Hepatocyte (in vitro differentiated cells): Measurements from ENCODE around the gene PPDPF. TPM values are rescaled to one million over a fixed set of nuclear protein-coding genes. Genes with fewer than 3 reads are reported as not detected.
A peak's percentile ranks its signal among the peaks of the same experiment; 100 is the strongest.

Experiments used
- DNase-seq: peaks from one replicate; pipeline ENCODE4 v3.0.0-alpha.2; 2016; ENCODE audit warnings: low spot score
- H2AFZ ChIP-seq: fragments of 200-600 bp; sonication (generic); 2 replicates; pipeline ENCODE4 v1.6.0; 2016; ENCODE audit warnings: antibody characterized with exemption, mild to moderate bottlenecking
- H3K27ac ChIP-seq: fragments of 200-600 bp; sonication (generic); 2 replicates; pipeline ENCODE4 v1.5.1; 2016; ENCODE audit warnings: mild to moderate bottlenecking
- H3K27me3 ChIP-seq: fragments of 200-600 bp; sonication (generic); 2 replicates; pipeline ENCODE4 v1.6.1; 2016
- H3K36me3 ChIP-seq: fragments of 200-600 bp; sonication (generic); replicated peaks from 2 replicates; pipeline ENCODE4 v1.5.1; 2016; ENCODE audit warnings: low read depth; ENCODE audit not compliant: insufficient read depth
- H3K4me1 ChIP-seq: fragments of 200-600 bp; sonication (generic); 2 replicates; pipeline ENCODE4 v1.5.1; 2016; ENCODE audit warnings: mild to moderate bottlenecking, moderate library complexity; ENCODE audit not compliant: insufficient read depth
- H3K4me2 ChIP-seq: fragments of 200-600 bp; sonication (generic); 2 replicates; pipeline ENCODE4 v1.6.0; 2016
- H3K4me3 ChIP-seq: fragments of 200-600 bp; sonication (generic); 2 replicates; pipeline ENCODE4 v1.5.1; 2016; ENCODE audit warnings: mild to moderate bottlenecking
- H3K79me2 ChIP-seq: fragments of 200-600 bp; sonication (generic); 2 replicates; pipeline ENCODE4 v1.6.0; 2017; ENCODE audit warnings: mild to moderate bottlenecking
- H3K9me2 ChIP-seq: fragments of 200-600 bp; sonication (generic); replicated peaks from 2 replicates; pipeline ENCODE4 v1.6.0; 2017; ENCODE audit warnings: mild to moderate bottlenecking; ENCODE audit not compliant: insufficient read depth
- H3K9me3 ChIP-seq: fragments of 200-600 bp; sonication (generic); 2 replicates; pipeline ENCODE4 v1.5.1; 2016; ENCODE audit warnings: low read depth, mild to moderate bottlenecking
- H4K20me1 ChIP-seq: fragments of 200-600 bp; sonication (generic); 2 replicates; pipeline ENCODE4 v1.6.0; 2016; ENCODE audit warnings: mild to moderate bottlenecking; ENCODE audit not compliant: insufficient read depth, poor library complexity, severe bottlenecking
- CTCF ChIP-seq: fragments of 200-600 bp; sonication (generic); IDR thresholded peaks from 2 replicates; pipeline ENCODE4 v1.5.1; 2016; ENCODE audit warnings: antibody characterized with exemption, mild to moderate bottlenecking; ENCODE audit not compliant: poor library complexity
- EZH2 ChIP-seq: fragments of 200-600 bp; sonication (generic); IDR thresholded peaks from 2 replicates; pipeline ENCODE4 v1.6.1; 2016; ENCODE audit warnings: antibody characterized with exemption, mild to moderate bottlenecking, borderline replicate concordance
- EZH2phosphoT487 ChIP-seq: fragments of 200-600 bp; sonication (generic); IDR thresholded peaks from one replicate; pipeline ENCODE4 v1.6.1; 2018; ENCODE audit warnings: antibody characterized with exemption, mild to moderate bottlenecking, low read depth, moderate library complexity; ENCODE audit not compliant: unreplicated experiment, severe bottlenecking
- WGBS: methylation state at CpG from one replicate; pipeline ENCODE4 v1.1.6; 2016; ENCODE audit warnings: low lambda C conversion rate; ENCODE audit errors: missing lambda C conversion rate; 5-methylcytosine and 5-hydroxymethylcytosine counted together
- polyA plus RNA-seq: library from polyadenylated mRNA; unstranded; fragments of >200 nt; fragmentation: Nextera tagmentation; extraction: Ambion mirVana; gene quantifications from 2 replicates; pipeline ENCODE4 v1.2.1, GENCODE V29; 2016
- total RNA-seq: library from RNA; depleted of rRNA; stranded (reverse); fragments of >200 nt; gene quantifications from 2 replicates; pipeline ENCODE4 v1.2.3, GENCODE V29; 2014

PPDPF gene
- total and polyA plus RNA-seq, 2 experiments from 2014 or later: 55.1 to 333 TPM

- 90% methylated on average over 32 of the region's 32 CpGs for WGBS
- Histone ChIP-seq H3K9me3 (no peaks in the 10 kb centered on the region), H3K27ac (no peak overlapping the region), H3K4me3 (no peak overlapping the region), H2AFZ (no peak overlapping the region), H3K9me2 (no peaks in the 10 kb centered on the region), H3K4me1 (peaks cover 13% of the 10 kb centered on the region), H3K79me2 (peaks cover 16% of the 10 kb centered on the region), H3K27me3 (peaks cover 5% of the 10 kb centered on the region), H4K20me1 (peaks cover 16% of the 10 kb centered on the region), H3K4me2 (no peak overlapping the region), H3K36me3 (no peaks in the 10 kb centered on the region)
- DNase-seq: no peak
- no peak for TF ChIP-seq EZH2
- no peak for TF ChIP-seq CTCF
- no peak for TF ChIP-seq EZH2phosphoT487
Measured at GRCh38 chr20:63517376-63518309, 2.9 kb upstream of the PPDPF start.

- DNase-seq: no peak
- no peak overlapping the region for H3K27ac ChIP-seq
- TF ChIP-seq CTCF: no peak
- TF ChIP-seq EZH2: no peak
- no peak for TF ChIP-seq EZH2phosphoT487
- no peaks in the 10 kb centered on the region for H3K36me3 ChIP-seq
- H3K9me3 ChIP-seq: no peaks in the 10 kb centered on the region
- H3K9me2 ChIP-seq: no peaks in the 10 kb centered on the region
- peaks cover 16% of the 10 kb centered on the region for H3K79me2 ChIP-seq
- peaks cover 13% of the 10 kb centered on the region for H3K4me1 ChIP-seq
- no peak overlapping the region for H3K4me2 ChIP-seq
- H2AFZ ChIP-seq: no peak overlapping the region
- WGBS: 70% methylated on average over 19 of the region's 20 CpGs
- H4K20me1 ChIP-seq: peaks cover 24% of the 10 kb centered on the region
- H3K4me3 ChIP-seq: no peak overlapping the region
- peaks cover 3% of the 10 kb centered on the region for H3K27me3 ChIP-seq
Measured at GRCh38 chr20:63518351-63518861, 2.2 kb upstream of the PPDPF start.

GRCh38 chr20:63518946-63519667 lies 1.5 kb upstream of the PPDPF start:
- TF ChIP-seq EZH2phosphoT487: no peak
- no peak for TF ChIP-seq EZH2
- TF ChIP-seq CTCF: no peak
- Histone ChIP-seq H3K4me1 (peaks cover 13% of the 10 kb centered on the region), H4K20me1 (peaks cover 24% of the 10 kb centered on the region), H3K4me2 (peak overlapping the region; percentile 99), H3K9me2 (no peaks in the 10 kb centered on the region), H3K27me3 (no peaks in the 10 kb centered on the region), H3K27ac (no peak overlapping the region), H2AFZ (peak overlapping the region; percentile 98), H3K36me3 (no peaks in the 10 kb centered on the region), H3K79me2 (peaks cover 16% of the 10 kb centered on the region), H3K4me3 (peak overlapping the region; percentile 93), H3K9me3 (no peaks in the 10 kb centered on the region)
- no peak for DNase-seq
- 77% methylated on average over 23 of the region's 32 CpGs for WGBS
